Activated effector memory CD4-positive, alpha-beta T cell treated with anti-CD3 and anti-CD28 coated beads, Interleukin-2, amount 50 U/mL, for 16 hours (primary cell): ENCODE results near the gene RBM27.
A peak's percentile ranks its signal among the peaks of the same experiment; 100 is the strongest.
"Not testable (repeated sequence)": the region's sequence is repeated elsewhere in the genome, so short reads cannot be mapped to it uniquely, and the experiment has no call there.

Experiments used
- DNase-seq: peaks from one replicate; pipeline ENCODE4 v3.0.0-alpha.2; 2020

The RBM27 gene

GRCh38 chr5:146203011-146203871, at the start of gene RBM27:
RBM27 (plus strand) TSS chr5:146203605; CDS start chr5:146203766, 161 bp downstream.
- peak; percentile 98 for DNase-seq

- DNase-seq = no peak
These were observed 45.1 kb upstream of the RBM27 start for GRCh38 chr5:146158255-146158654.

- DNase-seq = no peak
These were observed 39.0 kb upstream of the RBM27 start for GRCh38 chr5:146164382-146164781.

- DNase-seq = no peak
These were observed 37.9 kb upstream of the RBM27 start for GRCh38 chr5:146165460-146165859.

- no peak for DNase-seq
These were observed 37.5 kb upstream of the RBM27 start for GRCh38 chr5:146165903-146166302.

- DNase-seq = no peak
These were observed 34.3 kb upstream of the RBM27 start for GRCh38 chr5:146169076-146169475.

GRCh38 chr5:146173049-146173448, 30.4 kb upstream of the RBM27 start:
- DNase-seq = not testable (repeated sequence)

- DNase-seq = no peak
These were observed 29.8 kb upstream of the RBM27 start for GRCh38 chr5:146173597-146173996.

- DNase-seq = no peak
These were observed 26.6 kb upstream of the RBM27 start for GRCh38 chr5:146176805-146177204.

- no peak for DNase-seq
These were observed 23.7 kb upstream of the RBM27 start for GRCh38 chr5:146179696-146180095.

- not testable (repeated sequence) for DNase-seq
These were observed 20.0 kb upstream of the RBM27 start for GRCh38 chr5:146183403-146183802.

- no peak for DNase-seq
These were observed 18.2 kb upstream of the RBM27 start for GRCh38 chr5:146185161-146185560.

- DNase-seq = no peak
These were observed 15.0 kb upstream of the RBM27 start for GRCh38 chr5:146188358-146188757.

- no peak for DNase-seq
These were observed 10.8 kb upstream of the RBM27 start for GRCh38 chr5:146192571-146193043.

GRCh38 chr5:146193285-146193684, 10.1 kb upstream of the RBM27 start:
- no peak for DNase-seq

- DNase-seq = not testable (repeated sequence)
These were observed 8.4 kb upstream of the RBM27 start for GRCh38 chr5:146194997-146195396.

GRCh38 chr5:146196459-146197048, 6.9 kb upstream of the RBM27 start:
- DNase-seq = no peak

GRCh38 chr5:146199176-146199815, 4.1 kb upstream of the RBM27 start:
- no peak for DNase-seq

GRCh38 chr5:146201795-146202194, 1.6 kb upstream of the RBM27 start:
- not testable (repeated sequence) for DNase-seq

GRCh38 chr5:146203872-146204192, 427 bp downstream of the RBM27 start:
- no peak for DNase-seq

- no peak for DNase-seq
These were observed 2.2 kb downstream of the RBM27 start for GRCh38 chr5:146205499-146206202.

- DNase-seq = no peak
These were observed 2.9 kb downstream of the RBM27 start for GRCh38 chr5:146206257-146206656.

- DNase-seq = no peak
These were observed 5.6 kb downstream of the RBM27 start for GRCh38 chr5:146208916-146209522.
